HG03108 (cell line): ENCODE results near the gene HK1.

Source experiments
- ATAC-seq: cut with Tn5 transposase; IDR thresholded peaks from one replicate; pipeline ENCODE4 v1.9.1; 2021; ENCODE audit warnings: moderate library complexity; ENCODE audit not compliant: unreplicated experiment

The HK1 gene

GRCh38 chr10:69345402-69345801 is 67.1 kb downstream of the HK1 start:
- ATAC-seq: no peak

DNA sequence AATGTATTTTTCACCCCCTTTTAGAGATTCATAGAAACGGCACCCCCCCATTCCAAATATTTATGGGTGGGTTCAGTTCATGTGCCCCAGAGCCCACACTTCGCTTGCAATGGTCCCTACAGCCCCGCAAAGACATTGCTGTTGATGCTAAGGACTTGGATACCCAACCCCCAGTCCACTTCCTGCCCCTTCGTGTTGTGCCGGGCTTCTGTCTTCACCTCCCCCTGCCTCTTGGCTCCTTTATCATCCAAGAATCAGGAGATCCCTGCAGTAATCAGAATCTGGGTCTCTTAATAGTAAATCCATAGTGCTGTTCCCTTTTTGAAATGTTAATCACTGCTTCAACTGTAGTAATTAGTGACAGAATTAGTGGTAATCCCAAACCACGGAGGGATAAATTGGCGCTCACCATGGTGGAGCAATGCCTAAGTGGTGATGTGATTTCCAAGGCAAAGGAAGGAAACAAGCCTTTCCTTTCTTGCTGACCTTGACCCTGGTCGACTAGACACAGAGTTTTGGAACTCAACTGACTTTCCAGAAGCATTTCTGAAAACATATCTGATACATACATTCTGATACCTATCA is 67.7 kb downstream of the HK1 start:
- no peak for ATAC-seq

- ATAC-seq: no peak
These were observed 68.5 kb downstream of the HK1 start for GRCh38 chr10:69346776-69347175.

DNA sequence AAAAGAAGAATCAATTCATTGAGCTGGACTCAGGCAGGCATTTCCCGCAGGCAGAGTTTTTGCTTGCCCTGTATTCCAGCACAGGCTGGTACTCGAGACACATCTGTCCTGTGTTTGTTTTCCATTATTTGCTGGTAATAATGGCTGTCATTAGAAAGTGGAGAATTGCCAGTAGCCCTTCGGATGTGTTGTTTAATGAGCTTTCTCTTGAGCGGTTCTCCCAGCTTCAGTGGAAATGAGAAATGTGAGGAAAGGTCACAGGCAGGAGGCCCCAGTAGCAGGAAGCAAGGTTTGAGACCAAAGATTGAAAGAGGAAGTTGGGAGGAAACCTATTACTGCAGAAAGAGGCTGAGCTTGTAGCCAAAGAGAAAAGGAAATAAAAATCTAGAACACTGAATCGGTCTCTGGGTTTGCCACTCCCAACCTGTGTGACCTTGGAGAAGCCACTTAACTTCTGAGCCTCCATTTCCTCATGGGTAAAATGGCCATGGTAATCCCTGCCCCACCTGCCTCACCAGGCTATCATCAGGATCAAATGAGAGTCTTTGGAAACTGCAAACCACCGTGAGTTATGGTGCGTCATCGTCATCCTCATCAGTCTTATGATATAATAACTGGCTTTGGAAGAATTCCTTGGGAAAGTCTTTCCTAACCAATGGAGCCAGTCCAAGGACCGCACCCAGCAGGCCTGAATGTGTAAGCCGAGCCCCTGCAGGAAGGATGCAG is 70.7 kb downstream of the HK1 start:
- ATAC-seq: no peak

GRCh38 chr10:69349542-69349888 is 71.2 kb downstream of the HK1 start:
- ATAC-seq: no peak

DNA sequence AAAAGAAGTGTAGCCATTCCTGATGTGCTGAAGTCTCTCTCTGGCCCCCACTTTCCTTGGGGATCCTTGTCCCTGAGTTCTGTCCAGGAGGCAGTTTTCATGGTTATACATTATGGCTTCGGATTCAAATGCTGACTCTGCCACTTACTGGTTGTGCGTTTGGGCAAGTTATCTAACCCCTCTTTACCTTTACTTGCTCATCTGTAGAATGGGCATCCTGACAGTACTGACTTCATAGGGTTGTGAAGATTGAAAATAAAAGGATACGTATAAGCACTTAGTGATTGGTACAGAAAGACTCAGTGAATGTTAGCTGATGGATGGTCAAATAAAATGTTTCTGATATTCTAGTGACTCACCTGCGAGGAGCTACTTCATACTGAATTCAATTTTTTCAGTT is 73.3 kb downstream of the HK1 start:
- ATAC-seq: no peak

GRCh38 chr10:69352569-69353264 is 74.4 kb downstream of the HK1 start:
- no peak for ATAC-seq

GRCh38 chr10:69353977-69354635 is 75.8 kb downstream of the HK1 start:
- no peak for ATAC-seq

GRCh38 chr10:69356187-69356586 is 77.9 kb downstream of the HK1 start:
- no peak for ATAC-seq

DNA sequence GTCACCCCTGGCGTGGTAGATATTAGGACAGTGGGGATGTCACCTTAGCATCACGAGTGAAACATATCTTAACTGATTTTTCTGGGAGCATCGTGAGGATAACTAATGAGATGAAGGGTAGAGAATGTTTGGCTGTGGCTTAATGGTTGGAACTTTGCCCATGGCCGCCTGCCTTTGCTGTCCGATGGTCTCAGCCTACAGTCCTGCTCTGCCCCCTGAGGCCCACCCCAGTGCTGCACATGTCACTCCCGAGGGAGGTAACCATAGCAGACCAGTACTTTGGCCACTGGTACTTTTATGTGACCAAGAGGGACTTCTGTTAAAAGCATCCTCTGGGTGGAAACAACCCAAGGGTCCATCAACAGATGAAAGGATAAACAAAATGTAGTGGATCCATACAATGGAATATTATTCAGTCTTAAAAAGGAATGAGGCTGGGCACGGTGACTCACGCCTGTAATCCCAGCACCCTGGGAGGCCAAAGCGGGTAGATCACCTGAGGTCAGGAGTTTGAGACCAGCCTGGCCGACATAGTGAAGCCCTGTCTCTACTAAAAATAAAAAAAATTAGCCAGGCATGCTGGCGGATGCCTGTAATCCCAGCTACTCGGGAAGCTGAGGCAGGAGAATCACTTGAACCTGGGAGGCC is 80.0 kb downstream of the HK1 start:
- no peak for ATAC-seq

- ATAC-seq: no peak
These were observed 80.9 kb downstream of the HK1 start for GRCh38 chr10:69359148-69359547.

DNA sequence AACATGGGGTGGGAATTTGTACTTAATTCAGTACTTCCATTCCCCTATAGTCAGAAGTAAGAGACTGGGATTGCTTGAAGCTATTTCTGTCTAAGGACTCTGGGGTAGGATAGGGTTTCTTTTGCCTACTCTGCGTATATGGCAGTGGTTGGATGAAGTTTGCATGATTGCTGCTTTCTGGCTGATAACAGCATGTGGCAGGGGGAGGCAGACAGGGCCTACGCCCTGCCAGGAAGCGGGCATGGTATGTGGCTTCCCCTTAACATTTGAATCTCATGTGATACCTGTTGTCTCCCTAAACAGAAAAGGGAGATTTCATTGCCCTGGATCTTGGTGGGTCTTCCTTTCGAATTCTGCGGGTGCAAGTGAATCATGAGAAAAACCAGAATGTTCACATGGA is 81.3 kb downstream of the HK1 start:
- ATAC-seq: no peak

- no peak for ATAC-seq
These were observed 82.4 kb downstream of the HK1 start for GRCh38 chr10:69360485-69361302.

DNA sequence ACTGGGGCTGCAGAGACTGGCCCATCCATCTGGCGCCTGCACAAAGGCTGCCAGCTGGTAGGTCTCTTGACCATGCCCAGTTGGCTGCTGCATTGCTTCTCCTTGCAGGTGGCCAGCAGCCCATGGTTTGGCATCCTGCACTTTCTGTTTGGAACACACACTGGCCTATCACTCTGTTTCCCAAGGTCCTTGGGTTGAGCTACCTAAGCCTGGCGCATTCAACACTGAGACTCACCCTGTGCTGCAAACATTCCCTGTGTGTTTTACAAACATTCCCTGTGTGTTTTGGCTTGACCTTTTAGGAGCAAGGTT is 83.0 kb downstream of the HK1 start:
- no peak for ATAC-seq

GRCh38 chr10:69362471-69362954 is 84.2 kb downstream of the HK1 start:
- no peak for ATAC-seq

GRCh38 chr10:69363666-69364065 is 85.4 kb downstream of the HK1 start:
- ATAC-seq: no peak

DNA sequence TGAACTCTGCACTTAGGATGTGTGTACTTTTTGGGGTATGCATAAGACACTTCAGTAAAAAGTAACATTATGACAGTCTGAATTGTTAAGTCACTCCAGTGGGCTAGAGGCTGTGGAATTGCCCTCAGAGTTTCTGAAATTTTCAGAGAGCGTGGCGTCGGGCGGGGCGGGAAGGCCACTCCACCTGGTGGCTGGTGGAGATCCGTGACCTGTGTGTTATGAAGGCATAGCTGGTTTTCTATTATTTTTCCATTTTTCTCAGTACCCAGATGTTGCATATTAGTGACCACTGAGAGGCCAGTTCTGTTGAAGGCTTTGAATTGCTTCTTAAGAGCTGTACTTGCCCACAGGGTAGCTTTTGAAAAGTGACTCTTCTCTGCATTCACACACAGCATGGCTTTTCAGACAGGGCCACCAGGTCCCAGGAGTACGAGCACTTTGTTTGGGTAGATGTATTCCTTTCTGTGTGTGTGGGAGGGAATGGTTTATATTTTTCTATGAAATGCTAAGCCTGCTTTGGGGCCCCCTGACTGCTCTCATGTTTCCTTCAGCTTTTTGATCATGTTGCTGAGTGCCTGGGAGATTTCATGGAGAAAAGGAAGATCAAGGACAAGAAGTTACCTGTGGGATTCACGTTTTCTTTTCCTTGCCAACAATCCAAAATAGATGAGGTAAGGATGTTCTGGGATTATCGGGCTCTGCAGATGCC is 86.1 kb downstream of the HK1 start:
- ATAC-seq: no peak

DNA sequence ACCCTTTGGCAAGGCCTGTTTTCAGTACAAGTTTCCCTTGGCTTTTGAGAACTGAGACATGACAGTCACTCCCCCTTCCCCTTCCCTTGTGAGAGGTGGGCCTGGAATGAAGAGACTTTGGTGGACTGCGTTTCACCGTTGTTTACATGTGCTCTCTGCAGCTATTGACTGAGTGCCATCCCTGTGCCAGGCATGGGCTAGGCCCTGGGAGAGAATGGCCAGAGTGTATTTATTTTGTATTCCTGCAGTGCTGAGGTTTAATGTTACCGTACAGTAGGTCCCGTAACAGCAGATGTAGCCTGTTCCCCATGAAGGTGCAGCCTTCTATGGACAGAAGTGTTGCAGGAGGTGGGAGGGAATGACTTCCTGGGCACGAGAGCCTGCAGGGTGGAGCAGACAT is 88.4 kb downstream of the HK1 start:
- no peak for ATAC-seq

- no peak for ATAC-seq
These were observed 89.2 kb downstream of the HK1 start for GRCh38 chr10:69367469-69367868.
